HEK293 (cell line): ENCODE results near the gene HNRNPM.

Source experiments
- KLF16 ChIP-seq: fragments of 450-650 bp; formaldehyde crosslinking; IDR thresholded peaks from 2 replicates; pipeline ENCODE4 v1.5.1; 2017; ENCODE audit warnings: missing biosample characterization, missing genetic modification characterization
- OSR2 ChIP-seq: fragments of 450-650 bp; formaldehyde crosslinking; IDR thresholded peaks from 2 replicates; pipeline ENCODE4 v1.5.1; 2016; ENCODE audit warnings: missing biosample characterization, missing genetic modification characterization
- OVOL3 ChIP-seq: fragments of 450-650 bp; formaldehyde crosslinking; IDR thresholded peaks from 2 replicates; pipeline ENCODE4 v1.5.1; 2016; ENCODE audit warnings: missing biosample characterization, missing genetic modification characterization
- SP2 ChIP-seq: fragments of 450-650 bp; formaldehyde crosslinking; IDR thresholded peaks from 2 replicates; pipeline ENCODE4 v1.5.1; 2016; ENCODE audit warnings: missing biosample characterization, missing genetic modification characterization
- SP7 ChIP-seq: fragments of 450-650 bp; formaldehyde crosslinking; IDR thresholded peaks from 2 replicates; pipeline ENCODE4 v1.5.1; 2016; ENCODE audit warnings: missing biosample characterization, missing genetic modification characterization
- WT1 ChIP-seq: fragments of 450-650 bp; formaldehyde crosslinking; IDR thresholded peaks from 2 replicates; pipeline ENCODE4 v1.5.1; 2016; ENCODE audit warnings: missing biosample characterization, missing genetic modification characterization
- YY2 ChIP-seq: fragments of 450-650 bp; formaldehyde crosslinking; IDR thresholded peaks from 2 replicates; pipeline ENCODE4 v1.5.1; 2016; ENCODE audit warnings: missing biosample characterization, missing genetic modification characterization
- ZBTB10 ChIP-seq: fragments of 450-650 bp; formaldehyde crosslinking; IDR thresholded peaks from 2 replicates; pipeline ENCODE4 v1.5.1; 2016; ENCODE audit warnings: missing biosample characterization, missing genetic modification characterization
- ZBTB26 ChIP-seq: fragments of 450-650 bp; formaldehyde crosslinking; optimal IDR thresholded peaks from 2 replicates; pipeline ENCODE3; 2016; ENCODE audit warnings: missing biosample characterization, mild to moderate bottlenecking, missing genetic modification characterization
- ZIC2 ChIP-seq: fragments of 450-650 bp; formaldehyde crosslinking; IDR thresholded peaks from 2 replicates; pipeline ENCODE4 v1.5.1; 2016; ENCODE audit warnings: missing biosample characterization, missing genetic modification characterization
- ZNF23 ChIP-seq: fragments of 450-650 bp; formaldehyde crosslinking; IDR thresholded peaks from 2 replicates; pipeline ENCODE4 v1.5.1; 2016; ENCODE audit warnings: missing biosample characterization, missing genetic modification characterization, borderline replicate concordance
- ZNF24 ChIP-seq: fragments of 450-650 bp; formaldehyde crosslinking; IDR thresholded peaks from 2 replicates; pipeline ENCODE4 v1.5.1; 2016; ENCODE audit warnings: missing biosample characterization, missing genetic modification characterization
- ZNF426 ChIP-seq: fragments of 450-650 bp; formaldehyde crosslinking; IDR thresholded peaks from 2 replicates; pipeline ENCODE4 v1.5.1; 2017; ENCODE audit warnings: missing biosample characterization, missing genetic modification characterization, mild to moderate bottlenecking, inconsistent platforms, moderate library complexity
- ZNF514 ChIP-seq: fragments of 450-650 bp; formaldehyde crosslinking; IDR thresholded peaks from 2 replicates; pipeline ENCODE4 v1.5.1; 2016; ENCODE audit warnings: missing biosample characterization, missing genetic modification characterization
- ZNF707 ChIP-seq: fragments of 450-650 bp; formaldehyde crosslinking; IDR thresholded peaks from 2 replicates; pipeline ENCODE4 v1.5.1; 2016; ENCODE audit warnings: missing biosample characterization, missing genetic modification characterization
- TF ChIP-seq, protein P1 (sequence below): fragments of 450-650 bp; formaldehyde crosslinking; conservative IDR thresholded peaks from 2 replicates; pipeline ENCODE4 v1.5.1; 2016; ENCODE audit warnings: low read depth, missing biosample characterization, missing genetic modification characterization
- TF ChIP-seq, protein P2 (sequence below): fragments of 450-650 bp; formaldehyde crosslinking; IDR thresholded peaks from 2 replicates; pipeline ENCODE4 v1.5.1; 2017; ENCODE audit warnings: missing biosample characterization, missing genetic modification characterization
- TF ChIP-seq, protein P3 (sequence below): fragments of 450-650 bp; formaldehyde crosslinking; IDR thresholded peaks from 2 replicates; pipeline ENCODE4 v1.5.1; 2016; ENCODE audit warnings: missing biosample characterization, missing genetic modification characterization
- TF ChIP-seq, protein P4 (sequence below): fragments of 450-650 bp; formaldehyde crosslinking; conservative IDR thresholded peaks from 2 replicates; pipeline ENCODE4 v1.5.1; 2016; ENCODE audit warnings: low read depth, missing biosample characterization, missing genetic modification characterization

Gene HNRNPM

GRCh38 chr19:8444677-8445487, at the start of gene HNRNPM (continued):
- TF ChIP-seq ZBTB26 (tag by site-specific recombination) (peak; percentile 94), WT1 (no peak), ZNF514 (tag by site-specific recombination) (no peak), SP2 (peak; percentile 44), ZNF707 (tag by site-specific recombination) (no peak), ZNF24 (0 out of 2 replicates have a peak, but pooled peaks have one; percentile 17), ZBTB10 (tag by site-specific recombination) (0 out of 2 replicates have a peak, but pooled peaks have one; percentile 62), ZIC2 (no peak), SP7 (tag by site-specific recombination) (peak; percentile 49), KLF16 (tag by site-specific recombination) (peak; percentile 53; the same call in 1 of the 2 replicates), OVOL3 (tag by site-specific recombination) (peak; percentile 84; the same call in 1 of the 2 replicates), OSR2 (0 out of 2 replicates have a peak, but pooled peaks have one; percentile 5), ZNF426 (no peak), YY2 (tag by site-specific recombination) (peak; percentile 98), ZNF23 (tag by site-specific recombination) (0 out of 2 replicates have a peak, but pooled peaks have one; percentile 10)
- TF ChIP-seq, protein P1, sequence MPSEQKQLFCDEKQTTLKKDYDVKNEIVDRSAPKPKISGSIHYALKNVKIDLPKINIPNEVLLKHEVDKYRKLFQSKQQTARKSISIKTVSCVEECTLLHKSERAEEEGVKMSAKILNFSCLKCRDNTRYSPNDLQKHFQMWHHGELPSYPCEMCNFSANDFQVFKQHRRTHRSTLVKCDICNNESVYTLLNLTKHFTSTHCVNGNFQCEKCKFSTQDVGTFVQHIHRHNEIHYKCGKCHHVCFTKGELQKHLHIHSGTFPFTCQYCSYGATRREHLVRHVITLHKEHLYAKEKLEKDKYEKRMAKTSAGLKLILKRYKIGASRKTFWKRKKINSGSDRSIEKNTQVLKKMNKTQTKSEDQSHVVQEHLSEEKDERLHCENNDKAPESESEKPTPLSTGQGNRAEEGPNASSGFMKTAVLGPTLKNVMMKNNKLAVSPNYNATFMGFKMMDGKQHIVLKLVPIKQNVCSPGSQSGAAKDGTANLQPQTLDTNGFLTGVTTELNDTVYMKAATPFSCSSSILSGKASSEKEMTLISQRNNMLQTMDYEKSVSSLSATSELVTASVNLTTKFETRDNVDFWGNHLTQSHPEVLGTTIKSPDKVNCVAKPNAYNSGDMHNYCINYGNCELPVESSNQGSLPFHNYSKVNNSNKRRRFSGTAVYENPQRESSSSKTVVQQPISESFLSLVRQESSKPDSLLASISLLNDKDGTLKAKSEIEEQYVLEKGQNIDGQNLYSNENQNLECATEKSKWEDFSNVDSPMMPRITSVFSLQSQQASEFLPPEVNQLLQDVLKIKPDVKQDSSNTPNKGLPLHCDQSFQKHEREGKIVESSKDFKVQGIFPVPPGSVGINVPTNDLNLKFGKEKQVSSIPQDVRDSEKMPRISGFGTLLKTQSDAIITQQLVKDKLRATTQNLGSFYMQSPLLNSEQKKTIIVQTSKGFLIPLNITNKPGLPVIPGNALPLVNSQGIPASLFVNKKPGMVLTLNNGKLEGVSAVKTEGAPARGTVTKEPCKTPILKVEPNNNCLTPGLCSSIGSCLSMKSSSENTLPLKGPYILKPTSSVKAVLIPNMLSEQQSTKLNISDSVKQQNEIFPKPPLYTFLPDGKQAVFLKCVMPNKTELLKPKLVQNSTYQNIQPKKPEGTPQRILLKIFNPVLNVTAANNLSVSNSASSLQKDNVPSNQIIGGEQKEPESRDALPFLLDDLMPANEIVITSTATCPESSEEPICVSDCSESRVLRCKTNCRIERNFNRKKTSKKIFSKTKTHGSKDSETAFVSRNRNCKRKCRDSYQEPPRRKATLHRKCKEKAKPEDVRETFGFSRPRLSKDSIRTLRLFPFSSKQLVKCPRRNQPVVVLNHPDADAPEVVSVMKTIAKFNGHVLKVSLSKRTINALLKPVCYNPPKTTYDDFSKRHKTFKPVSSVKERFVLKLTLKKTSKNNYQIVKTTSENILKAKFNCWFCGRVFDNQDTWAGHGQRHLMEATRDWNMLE (tag by site-specific recombination) = no peak
- TF ChIP-seq, protein P2, sequence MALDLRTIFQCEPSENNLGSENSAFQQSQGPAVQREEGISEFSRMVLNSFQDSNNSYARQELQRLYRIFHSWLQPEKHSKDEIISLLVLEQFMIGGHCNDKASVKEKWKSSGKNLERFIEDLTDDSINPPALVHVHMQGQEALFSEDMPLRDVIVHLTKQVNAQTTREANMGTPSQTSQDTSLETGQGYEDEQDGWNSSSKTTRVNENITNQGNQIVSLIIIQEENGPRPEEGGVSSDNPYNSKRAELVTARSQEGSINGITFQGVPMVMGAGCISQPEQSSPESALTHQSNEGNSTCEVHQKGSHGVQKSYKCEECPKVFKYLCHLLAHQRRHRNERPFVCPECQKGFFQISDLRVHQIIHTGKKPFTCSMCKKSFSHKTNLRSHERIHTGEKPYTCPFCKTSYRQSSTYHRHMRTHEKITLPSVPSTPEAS (tag by site-specific recombination) = 0 out of 2 replicates have a peak, but pooled peaks have one; percentile 9
- TF ChIP-seq, protein P3, sequence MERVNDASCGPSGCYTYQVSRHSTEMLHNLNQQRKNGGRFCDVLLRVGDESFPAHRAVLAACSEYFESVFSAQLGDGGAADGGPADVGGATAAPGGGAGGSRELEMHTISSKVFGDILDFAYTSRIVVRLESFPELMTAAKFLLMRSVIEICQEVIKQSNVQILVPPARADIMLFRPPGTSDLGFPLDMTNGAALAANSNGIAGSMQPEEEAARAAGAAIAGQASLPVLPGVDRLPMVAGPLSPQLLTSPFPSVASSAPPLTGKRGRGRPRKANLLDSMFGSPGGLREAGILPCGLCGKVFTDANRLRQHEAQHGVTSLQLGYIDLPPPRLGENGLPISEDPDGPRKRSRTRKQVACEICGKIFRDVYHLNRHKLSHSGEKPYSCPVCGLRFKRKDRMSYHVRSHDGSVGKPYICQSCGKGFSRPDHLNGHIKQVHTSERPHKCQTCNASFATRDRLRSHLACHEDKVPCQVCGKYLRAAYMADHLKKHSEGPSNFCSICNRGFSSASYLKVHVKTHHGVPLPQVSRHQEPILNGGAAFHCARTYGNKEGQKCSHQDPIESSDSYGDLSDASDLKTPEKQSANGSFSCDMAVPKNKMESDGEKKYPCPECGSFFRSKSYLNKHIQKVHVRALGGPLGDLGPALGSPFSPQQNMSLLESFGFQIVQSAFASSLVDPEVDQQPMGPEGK (tag by site-specific recombination) = no peak
- TF ChIP-seq, protein P4, sequence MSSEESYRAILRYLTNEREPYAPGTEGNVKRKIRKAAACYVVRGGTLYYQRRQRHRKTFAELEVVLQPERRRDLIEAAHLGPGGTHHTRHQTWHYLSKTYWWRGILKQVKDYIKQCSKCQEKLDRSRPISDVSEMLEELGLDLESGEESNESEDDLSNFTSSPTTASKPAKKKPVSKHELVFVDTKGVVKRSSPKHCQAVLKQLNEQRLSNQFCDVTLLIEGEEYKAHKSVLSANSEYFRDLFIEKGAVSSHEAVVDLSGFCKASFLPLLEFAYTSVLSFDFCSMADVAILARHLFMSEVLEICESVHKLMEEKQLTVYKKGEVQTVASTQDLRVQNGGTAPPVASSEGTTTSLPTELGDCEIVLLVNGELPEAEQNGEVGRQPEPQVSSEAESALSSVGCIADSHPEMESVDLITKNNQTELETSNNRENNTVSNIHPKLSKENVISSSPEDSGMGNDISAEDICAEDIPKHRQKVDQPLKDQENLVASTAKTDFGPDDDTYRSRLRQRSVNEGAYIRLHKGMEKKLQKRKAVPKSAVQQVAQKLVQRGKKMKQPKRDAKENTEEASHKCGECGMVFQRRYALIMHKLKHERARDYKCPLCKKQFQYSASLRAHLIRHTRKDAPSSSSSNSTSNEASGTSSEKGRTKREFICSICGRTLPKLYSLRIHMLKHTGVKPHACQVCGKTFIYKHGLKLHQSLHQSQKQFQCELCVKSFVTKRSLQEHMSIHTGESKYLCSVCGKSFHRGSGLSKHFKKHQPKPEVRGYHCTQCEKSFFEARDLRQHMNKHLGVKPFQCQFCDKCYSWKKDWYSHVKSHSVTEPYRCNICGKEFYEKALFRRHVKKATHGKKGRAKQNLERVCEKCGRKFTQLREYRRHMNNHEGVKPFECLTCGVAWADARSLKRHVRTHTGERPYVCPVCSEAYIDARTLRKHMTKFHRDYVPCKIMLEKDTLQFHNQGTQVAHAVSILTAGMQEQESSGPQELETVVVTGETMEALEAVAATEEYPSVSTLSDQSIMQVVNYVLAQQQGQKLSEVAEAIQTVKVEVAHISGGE (tag by site-specific recombination) = peak; percentile 23; the same call in 1 of the 2 replicates
